T-cell (primary cell): ENCODE results near the gene CARD14. TPM values are rescaled to one million over a fixed set of nuclear protein-coding genes. Genes with fewer than 3 reads are reported as not detected.

Source experiments
- total RNA-seq, 35 experiments: library from RNA in 6 of 35; stranded (reverse) in 6 of 35; fragments of 120-200 nt in 1 of 35; gene quantifications; one replicate each; pipeline versions ENCODE4 v1.2.1 to v1.2.4 and lab custom pipeline; 2013 to 2026

CARD14 gene
- total RNA-seq, 5 donors from 2014 or later (not counting 1 experiment from before 2014, with no cell fraction given), result 0.06 to 0.10 TPM; not detected in 3

Other genes starting within 250 kb of the CARD14 start
- gene TBC1D16, start 134.2 kb upstream of the CARD14 start, total RNA-seq, result 1 to 10 TPM; 1.9 to 6.1 (median 3.4) TPM
- 1 to 10 TPM in 4 of 5 donors, under 1 TPM in 1; 0.70 to 3.1 (median 1.4) TPM for gene CCDC40, start 133.4 kb upstream of the CARD14 start, total RNA-seq
- 10 to 100 TPM; 32.0 to 47.2 (median 42.1) TPM for gene GAA, start 68.4 kb upstream of the CARD14 start, total RNA-seq
- 100 to 1,000 TPM in 1 of 5 donors, 10 to 100 TPM in 4; 70.1 to 105 (median 71.4) TPM for gene EIF4A3, start 22.9 kb upstream of the CARD14 start, total RNA-seq
- 100 to 1,000 TPM; 133 to 197 (median 155) TPM for gene SGSH, start 50.3 kb downstream of the CARD14 start, total RNA-seq
- gene SLC26A11, start 50.4 kb downstream of the CARD14 start, total RNA-seq, result 100 to 1,000 TPM in 3 of 5 donors, 10 to 100 TPM in 2; 45.9 to 123 (median 112) TPM
- 100 to 1,000 TPM; 433 to 628 (median 590) TPM for gene RNF213, start 90.8 kb downstream of the CARD14 start, total RNA-seq
- 10 to 100 TPM; 17.1 to 22.2 (median 21.1) TPM for gene ENDOV, start 245.1 kb downstream of the CARD14 start, total RNA-seq